GM18907 (cell line): ENCODE measurements around the gene LSS.
"Not testable (repeated sequence)": the region's sequence is repeated elsewhere in the genome, so short reads cannot be mapped to it uniquely, and the experiment has no call there.

Experiments used
- ATAC-seq: cut with Tn5 transposase; IDR thresholded peaks from one replicate; pipeline ENCODE4 v1.9.1; 2021; ENCODE audit warnings: mild to moderate bottlenecking, moderate library complexity; ENCODE audit not compliant: unreplicated experiment

LSS gene

DNA sequence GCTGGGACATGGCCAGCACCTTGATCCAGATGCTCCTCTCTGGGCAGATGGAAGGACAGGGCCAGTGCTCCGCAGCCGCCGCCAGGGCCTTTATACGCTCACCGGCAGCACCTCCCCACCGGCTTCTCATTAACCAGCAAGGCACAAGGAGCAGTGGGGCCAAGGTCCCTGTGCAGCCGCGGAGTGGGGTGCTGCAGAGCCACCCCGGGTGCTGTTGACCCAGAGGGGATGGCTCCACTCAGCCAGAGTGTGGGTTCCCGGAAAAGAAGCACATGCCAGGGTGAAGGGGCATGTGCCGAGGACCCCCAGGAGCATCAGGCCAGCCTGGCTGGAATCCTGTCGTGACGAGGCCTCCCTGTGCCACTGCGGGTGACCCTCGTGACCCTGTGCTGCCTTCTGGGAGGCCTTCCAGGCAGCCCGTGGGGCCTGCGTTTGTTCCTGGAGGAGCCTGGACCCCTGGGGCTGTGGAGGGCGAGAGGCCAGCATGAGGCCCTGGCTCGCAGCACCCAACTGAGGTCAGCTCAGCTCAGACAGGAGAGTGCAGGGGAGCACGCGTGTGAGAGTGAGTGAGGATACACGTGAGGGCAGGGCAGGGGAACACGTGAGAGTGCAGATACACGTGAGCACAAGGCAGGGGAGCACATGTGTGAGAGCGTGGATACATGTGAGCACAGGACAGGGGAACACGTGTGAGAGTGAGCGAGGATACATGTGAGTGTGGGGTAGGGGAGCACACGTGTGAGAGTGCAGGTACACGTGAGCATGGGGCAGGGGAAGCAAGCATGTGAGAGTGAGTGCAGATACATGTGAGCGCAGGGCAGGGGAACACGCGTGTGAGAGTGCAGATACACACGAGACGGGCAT, 72.8 kb downstream of the LSS start, which contains the start of gene FTCD:
Gene FTCD, minus strand, starts transcription at position 66 of the 864 bp plus-strand sequence. Its CDS starts 56 bp downstream, at position 10.
- ATAC-seq, result no peak

DNA sequence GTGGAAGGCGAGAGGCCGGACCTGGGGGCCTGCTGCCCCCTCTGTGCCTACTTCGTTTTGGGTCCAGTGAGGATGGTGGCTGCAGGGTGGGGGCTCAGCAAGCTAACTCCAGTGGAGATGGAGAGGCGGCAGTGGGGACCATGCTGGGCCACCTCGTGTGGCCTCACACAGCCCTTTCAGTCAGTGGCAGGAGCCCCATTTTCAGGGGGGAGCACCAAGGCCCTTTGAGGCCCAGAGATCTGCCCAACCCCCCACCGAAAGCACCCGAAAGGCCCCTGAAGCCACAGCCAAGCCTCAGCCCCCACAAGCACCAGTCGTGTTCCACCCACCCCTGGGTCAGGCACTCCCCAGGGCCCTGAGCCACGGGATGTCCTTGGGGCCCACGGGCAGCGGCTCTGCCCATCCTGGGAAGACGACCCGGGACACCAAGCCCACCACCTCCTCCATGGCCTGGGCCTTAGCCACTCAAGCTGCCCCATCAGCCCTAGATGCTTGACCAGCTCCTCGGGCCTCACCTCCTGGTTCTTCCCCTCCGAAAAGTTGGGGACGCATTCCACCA, 73.5 kb downstream of the LSS start:
- ATAC-seq, result no peak

DNA sequence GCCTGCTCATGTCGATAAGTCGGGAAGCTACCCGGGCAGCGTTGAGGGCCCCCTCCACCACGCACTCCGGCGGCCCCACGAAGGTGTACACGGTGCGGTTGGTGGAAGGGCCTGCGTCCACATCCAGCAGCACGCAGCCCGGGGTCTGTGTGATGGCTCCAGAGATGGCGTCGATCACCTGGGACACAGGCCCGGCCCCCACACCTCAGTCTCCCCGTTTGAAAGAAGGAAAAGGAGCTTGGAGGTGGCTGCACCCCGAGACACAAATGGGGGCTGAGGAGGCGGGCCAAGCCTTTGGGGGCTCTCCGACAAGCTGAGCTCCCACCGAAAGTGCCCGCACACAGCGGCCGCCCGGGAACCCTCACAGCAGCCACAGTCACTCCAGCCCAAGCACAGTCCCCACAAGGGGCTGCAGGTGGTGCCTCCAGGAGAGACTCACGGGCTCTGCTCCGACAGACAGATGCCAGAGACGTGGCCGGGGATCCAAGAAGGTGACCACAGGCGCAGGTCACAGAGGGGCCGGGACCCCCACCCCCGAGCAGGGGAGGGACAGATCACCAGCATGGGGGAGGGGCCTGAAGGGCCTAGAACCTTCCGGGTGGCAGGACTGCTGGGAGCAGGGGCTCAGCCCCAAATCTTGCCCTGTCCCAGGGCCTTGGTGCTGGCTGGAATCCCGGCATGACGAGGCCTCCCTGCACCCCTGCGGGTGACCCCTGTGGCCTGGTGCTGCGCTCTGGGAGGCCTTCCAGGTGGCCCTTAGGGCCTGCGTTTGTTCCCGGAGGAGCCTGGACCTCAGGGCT, 74.2 kb downstream of the LSS start:
- no peak for ATAC-seq

DNA sequence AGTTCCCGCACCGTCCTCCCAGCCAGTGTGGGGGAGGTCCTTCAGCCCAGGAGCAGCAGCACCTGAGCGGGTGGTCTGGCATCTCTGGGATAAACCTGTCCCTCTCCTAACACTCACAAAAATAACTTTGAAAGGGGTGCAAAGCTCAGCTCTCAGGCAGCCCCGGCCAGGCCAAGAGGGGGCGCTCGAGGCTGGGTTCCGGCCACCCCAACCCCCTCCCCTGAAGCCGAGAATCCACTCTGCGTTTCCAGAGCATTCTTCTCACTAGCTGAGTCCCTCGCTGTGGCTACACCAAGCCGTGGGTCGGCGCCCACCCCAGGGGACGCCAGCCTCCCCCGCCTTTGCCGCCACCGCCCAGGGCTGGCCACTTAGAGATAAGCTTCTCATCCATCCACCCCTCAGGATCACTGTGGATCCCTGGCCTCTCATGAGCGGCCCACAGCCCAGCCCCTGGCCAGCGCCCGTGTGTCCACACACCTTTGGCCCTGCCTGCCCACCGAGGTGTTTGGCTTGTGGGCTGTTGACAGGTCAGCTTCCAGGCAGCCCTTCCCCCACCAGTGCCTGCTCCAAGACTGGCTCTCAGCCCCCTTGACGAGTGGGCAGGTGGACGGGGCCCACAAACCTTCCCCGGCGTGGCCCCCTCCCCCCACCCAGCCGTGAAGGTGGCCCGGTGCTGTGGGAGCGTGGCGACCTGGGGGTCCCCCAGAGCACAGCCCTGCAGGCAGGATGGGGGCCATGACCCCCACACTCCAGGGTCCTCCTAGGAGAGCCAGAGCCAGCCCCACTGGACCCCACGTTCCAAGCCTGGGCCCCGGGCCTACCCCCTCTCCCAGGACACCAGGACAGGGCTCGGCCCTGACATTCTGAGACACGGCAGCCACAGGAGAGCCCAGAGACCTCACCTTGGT, 75.1 kb downstream of the LSS start:
- no peak for ATAC-seq

DNA sequence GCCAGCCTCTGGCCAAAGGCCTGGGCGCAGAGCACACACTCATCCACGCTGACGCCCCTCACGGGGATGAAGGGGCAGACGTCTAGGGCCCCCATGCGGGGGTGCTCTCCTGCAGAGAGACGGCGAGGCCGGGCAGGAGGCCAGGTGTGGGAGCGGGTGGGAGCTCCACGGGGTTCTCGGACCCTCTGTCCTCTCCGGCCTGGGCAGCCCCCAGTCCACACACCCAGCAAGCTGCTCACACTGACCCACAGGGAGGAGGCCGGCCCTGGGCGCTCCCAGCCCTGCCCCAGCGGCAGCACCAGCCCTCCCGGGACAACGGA, 75.7 kb downstream of the LSS start:
- no peak for ATAC-seq

DNA sequence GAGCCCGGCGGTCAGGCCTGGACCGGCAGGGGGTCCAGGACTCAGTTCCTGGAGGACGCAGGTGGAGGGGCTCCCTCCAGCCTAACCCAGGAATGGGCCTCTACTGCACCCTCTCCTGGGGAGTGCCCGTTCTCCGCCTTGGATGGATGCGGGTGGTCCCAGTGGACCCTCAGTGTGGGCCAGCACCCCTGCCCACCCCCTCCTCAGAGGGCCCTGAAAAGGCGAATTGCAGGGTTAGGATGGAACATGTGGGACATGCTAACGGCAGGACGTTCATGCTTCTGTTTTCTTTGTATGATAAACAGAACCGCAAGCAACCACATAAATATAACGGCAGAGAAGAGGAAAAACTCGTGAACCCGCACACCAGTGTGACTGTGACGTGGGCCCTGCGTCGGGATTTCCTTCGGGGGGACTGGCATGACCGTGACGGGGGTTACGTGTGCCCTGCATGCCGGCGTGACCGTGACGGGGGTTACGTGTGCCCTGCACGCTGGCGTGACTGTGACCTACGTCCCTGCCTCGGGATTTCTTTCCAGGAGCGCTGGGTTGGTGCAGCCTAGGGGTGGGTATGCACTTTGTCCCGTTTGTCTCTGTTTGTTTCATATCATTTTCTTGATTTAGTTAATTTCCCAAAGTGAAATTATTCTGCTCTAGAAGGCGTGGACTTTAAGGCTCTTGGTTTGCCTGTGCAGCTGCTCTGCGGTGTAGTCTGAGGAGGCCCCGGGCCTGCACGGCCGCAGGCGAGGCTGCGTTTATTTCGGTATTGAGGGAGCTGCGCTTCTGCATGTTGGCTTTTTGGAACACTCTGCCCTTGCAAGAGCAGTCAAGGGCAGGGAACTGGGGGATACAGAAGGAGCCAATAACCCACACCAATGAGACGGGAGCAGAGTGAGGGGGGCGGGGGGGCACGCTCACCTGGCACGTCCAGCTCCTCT, 76.3 kb downstream of the LSS start:
- ATAC-seq, result no peak

DNA sequence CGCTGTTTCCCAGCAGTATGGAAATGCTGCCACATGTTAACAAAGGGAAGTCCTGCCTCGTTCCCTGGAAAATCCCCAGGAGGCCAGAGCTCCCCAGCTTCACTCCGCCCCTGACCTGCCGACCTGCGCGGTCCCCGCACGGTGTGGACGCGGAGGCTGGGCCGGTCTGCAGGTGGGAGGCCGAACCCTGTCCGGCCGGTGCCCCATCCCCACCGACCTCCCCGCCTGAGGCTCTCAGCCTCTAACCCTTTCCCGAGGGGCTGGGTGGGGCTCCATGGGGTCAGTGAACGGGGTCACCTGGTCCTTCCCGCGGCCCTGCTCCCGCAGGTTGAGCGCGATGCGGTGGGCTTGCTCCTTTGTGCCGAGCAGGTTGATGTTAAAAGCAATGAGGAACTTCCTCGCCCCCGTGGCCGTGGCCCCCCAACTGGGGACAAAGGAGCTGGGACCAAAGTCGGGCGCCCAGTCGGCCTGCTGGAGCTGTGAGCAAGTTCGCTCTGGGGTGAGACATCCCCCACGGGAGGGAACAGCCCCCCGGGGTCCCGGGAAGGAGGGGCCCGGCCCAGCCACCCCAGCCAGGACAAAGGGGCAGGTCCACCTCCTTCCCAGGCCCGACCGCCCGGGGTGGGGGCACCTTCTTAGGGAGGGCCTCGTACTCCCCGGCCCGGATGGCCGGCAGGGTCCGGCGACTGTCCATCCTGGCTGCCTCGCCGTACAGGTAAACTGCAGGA, 77.1 kb downstream of the LSS start:
- no peak for ATAC-seq

DNA sequence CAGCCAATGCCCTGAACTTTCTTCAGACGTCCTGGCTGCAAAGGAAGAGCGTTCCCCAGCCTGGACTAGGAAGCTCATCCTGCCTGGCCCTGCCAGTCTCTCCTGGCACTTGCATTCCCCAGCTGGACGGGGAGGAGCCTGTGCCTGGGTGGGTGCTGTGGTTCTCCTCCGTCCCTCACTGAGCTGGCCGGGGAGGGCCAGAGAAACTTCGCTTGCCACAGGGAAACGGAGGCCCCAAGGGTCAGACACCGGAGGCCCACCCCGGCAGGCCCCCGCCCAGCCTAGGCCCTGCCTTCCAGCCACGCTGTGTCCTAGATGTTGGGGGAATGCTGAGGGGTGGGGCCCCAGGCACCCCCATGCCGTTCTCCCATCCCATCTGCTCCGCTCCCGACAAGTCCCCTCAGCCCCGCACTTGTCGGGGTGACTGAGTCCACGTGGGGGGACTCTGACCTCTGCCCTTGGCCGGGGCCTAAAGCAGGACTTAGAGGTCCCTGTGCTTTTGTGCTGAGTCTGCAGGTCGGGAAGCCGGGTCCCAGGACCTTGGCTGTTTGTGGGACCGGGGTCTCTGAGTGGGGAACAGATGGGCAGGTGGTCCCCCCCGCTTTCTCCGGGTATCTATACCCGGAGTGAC, 78.0 kb downstream of the LSS start:
- ATAC-seq, result no peak

DNA sequence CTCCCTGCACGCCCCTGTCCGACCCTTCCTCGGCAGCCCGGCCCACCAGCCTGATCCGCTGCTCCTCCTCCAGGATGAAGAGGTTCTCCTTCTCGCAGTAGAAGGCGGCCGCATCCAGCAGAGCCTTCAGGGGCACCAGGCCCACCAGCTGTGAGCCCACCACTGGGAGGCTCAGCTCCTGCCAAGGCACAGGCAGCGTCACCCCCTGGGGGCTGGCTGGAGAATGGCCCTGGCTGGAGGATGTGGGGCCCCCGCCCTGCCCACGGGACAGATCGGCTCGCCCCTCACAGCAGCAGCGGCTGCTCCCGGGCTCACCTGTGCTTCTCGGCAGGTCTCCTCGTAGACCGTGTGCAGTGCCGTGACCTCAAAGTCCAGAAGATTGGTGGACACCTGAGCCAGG, 78.5 kb downstream of the LSS start:
- no peak for ATAC-seq

DNA sequence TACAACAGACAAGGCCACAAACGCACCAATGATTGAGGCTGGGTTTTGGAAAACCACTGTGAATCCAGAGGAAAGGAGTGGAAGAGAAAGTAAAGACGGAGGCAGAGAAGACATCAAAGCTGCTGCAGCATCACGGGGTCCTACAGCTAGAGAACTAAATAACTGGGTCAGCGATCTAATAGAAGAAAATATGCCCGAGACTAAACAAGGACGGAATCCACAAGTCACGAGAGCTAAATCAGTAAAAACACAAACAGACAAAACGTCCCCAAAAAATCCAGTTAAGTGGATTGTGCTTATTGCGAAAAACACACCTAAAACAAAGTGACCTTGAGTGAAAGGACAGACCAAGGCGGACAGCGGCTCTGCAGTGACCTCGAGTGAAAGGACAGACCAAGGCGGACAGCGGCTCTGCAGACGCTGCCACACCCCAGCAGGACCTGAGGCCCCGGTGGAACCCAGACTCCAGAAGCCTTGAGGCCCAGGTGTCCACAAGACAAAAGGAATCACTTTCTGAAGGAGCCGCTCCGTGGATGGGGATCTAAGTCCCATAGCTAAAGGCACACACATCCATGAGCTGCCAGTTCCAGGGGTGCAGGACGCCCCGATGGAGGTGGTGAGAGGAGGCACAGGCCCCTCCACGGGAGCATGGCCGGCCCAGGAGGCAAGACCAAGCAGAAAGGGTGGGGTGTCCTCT, 79.2 kb downstream of the LSS start:
- ATAC-seq, result no peak

DNA sequence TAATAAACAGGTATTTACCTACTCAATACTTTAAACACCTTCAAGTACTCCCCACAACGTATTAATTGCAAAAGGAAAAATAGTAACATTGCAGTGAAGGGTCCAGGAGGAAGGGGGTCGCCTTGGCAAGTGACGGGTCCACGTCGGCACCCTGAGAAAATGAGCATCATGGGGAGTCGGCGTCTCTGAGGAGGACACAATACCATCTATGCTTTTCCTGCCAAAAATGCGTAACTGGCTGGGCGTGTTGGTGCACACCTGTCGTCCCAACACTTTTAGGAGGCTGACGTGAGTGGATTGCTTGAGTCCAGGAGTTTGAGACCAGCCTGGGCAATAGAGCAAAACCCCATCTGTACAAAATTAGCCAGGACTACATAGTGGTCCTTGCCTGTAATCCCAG, 80.5 kb downstream of the LSS start:
- no peak for ATAC-seq

DNA sequence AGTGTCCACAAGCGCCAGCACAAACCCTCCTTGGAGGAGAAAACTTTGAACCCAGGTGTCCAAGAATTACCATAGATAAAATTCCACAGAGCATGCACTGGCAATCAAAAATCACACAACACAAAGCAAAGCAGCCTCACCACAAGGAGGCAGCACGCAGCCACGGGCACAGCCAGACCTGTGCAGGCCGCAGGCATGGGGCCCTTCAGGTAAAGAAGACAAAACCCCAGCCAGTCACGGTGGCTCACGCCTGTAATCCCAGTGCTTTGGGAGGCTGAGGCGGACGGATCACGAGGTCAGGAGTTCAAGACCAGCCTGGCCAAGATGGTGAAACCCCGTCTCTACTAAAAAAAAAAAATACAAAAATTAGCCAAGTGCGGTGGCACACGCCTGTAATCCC, 81.1 kb downstream of the LSS start:
- ATAC-seq, result not testable (repeated sequence)

DNA sequence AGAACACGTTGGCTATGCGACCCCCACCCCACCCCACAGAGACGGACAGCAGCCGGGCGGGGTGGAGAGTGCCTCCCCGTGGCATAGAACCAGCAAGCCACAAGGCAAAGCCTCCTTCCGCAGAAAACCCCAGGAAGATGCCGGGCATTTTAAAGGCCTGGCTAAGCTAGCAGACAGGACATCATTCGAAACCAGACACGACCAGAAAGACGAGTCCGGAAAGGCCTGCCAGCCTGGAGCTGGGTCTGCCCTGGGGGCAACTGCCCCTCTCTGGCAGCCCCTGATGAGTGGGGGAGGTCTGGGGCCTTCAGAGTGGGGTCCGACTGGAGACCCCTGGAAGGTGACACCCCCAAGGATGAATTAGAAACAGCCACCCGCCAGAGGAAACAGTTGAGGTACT, 81.7 kb downstream of the LSS start:
- no peak for ATAC-seq

DNA sequence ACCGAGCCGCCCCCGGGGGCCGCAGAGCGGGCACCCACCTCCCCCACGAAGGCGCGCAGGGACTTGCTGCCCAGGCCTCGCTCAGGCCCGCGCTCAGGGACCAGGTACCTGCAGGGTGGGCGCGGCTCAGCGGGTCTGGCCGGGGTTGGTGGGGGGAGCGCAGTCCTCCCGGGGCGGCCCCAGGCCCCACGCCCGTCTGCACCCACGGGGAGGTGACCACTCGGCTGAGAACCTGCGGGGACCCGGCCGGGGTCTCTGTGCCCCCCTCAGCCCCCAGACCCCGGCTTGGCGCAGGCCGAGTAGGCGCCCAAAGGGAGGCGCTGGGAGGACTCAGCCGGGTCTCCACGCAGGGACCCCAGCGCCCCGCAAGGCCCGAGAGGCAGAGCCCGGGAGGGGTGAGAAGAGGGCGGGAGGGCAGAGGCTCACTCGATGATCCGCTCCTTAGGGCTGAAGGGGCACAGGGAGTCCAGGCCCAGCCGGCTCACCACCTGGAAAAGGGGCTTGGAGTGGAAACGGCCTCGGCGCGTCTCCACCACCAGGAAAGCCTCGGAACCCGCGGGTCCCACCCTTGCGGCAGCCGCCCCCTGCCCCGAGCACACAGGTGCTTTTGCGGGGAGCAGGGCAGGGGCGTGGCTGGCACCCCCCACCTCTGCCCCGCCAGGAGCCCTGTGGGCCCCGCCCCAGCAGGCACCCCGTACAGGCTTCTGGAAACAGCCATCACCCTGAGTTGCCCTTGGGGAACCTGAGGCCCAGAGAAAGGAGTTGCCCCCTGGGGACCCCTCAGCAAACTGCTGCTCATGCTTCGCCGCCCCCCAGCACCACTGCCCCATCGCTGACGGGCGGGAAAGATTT, 82.5 kb downstream of the LSS start:
- no peak for ATAC-seq

DNA sequence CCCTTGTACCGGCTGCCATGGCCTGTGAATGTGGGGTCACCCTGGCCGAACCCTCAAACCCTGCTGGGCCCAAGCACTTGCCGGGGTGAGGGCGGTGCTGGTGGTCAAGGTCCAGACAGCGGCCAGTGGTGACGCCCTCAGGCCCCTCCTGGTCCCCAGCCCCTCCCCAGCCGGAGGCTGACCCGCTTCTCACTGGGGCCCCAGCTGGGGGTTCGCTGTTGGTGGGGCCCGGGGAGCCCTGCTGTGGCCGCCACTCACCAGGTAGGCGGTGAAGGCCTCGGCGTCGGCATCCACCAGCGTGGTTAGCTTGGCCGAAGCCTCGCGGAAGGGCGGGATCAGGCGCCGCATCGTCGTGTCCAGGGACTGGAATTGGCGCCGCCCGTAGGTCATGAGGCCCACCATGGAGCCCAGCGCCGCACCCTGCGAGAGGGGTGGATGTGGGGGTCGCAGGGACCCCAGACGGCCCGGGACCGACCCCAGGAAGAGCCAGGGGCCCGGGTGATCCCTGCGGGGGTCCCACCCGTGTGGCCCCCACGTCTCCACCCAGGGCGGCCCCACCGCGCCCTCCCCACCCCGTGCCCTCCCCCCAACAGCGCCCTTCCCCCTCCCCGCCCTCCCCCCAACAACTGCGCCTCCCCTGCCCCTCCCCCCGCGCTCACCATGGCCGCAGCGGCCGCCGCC, 83.3 kb downstream of the LSS start:
- ATAC-seq, result no peak

DNA sequence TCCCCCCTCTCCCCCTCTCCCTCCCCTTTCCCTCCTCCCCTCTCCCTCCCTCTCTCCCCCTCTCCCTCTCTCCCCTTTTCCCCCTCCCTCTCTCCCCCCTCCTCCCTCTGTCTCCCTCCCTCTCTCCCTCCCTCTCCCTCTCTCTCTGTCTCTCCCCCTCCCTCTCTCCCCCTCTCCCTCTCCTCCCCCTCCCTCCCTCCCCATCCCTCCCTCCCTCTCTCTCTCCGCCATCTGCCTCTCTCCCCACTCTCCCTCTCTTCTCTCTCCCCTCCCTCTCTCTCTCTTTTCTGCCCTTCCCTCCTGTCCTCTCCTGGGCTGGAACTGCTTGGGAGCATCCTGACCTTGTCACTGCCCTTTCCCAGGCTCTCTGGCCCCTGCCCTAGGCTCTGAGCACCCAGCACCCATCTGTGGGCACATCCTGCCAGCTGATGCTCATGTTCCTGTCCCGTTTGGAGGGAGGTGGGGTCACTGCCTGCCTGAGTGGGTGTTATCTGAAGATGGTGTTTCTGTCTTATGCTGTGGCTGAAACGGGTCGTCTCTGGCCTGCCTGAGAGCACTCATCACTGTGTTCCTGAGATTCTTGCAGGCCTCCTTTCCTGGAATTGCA, 84.0 kb downstream of the LSS start:
- no peak for ATAC-seq
